Stimulated activated CD8-positive, alpha-beta memory T cell treated with anti-CD3 and anti-CD28 coated beads, Interleukin-4, amount 100 ng/mL, for 48 hours (primary cell): ENCODE results near the gene PCDH9.

Experiments
- DNase-seq: peaks from one replicate; pipeline ENCODE4 v3.0.0-alpha.2; 2020

The PCDH9 gene

DNA sequence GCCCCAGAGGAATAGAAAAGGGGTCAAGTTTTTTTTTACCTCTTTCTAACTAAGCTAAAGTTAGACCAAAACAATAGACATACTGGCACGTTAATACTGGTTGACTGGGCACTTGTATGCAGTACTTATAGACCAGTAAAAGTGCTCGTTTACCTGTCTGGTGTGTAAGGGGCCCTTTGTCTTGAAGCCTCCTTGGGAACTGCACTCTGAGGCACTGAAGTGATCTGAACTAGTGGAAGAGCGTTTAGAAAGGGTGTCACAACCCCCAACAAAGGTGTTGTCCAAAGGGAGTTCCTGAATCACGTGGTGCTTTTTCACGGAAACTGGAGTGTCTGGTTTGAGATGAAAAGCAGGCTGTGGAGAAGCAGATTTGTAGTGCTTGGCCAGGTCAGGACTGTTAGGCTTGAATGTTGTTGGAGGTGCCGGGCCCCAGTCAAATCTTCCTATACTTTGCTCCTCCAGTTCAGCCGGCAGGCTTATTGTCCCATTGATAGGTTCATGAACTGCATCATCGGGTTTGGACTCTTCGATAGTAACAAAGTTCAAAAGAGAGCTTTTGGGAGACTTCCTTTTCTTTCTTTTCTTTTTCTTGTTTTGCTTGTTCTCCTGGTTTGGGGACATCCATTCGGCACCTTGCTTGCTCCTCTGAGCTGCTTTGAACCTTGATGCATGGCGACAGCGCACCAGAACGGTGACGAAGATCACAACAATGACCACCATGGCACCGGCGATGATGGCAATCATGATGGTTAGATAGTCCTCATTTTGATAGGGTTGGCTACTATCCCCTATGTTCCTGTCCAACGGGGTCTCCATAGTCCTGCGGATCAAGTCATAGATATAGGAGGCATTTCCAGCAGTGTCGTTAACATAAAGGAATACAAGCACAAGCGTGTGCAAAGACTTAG is 4.6 kb downstream of the PCDH9 start:
- no peak for DNase-seq

DNA sequence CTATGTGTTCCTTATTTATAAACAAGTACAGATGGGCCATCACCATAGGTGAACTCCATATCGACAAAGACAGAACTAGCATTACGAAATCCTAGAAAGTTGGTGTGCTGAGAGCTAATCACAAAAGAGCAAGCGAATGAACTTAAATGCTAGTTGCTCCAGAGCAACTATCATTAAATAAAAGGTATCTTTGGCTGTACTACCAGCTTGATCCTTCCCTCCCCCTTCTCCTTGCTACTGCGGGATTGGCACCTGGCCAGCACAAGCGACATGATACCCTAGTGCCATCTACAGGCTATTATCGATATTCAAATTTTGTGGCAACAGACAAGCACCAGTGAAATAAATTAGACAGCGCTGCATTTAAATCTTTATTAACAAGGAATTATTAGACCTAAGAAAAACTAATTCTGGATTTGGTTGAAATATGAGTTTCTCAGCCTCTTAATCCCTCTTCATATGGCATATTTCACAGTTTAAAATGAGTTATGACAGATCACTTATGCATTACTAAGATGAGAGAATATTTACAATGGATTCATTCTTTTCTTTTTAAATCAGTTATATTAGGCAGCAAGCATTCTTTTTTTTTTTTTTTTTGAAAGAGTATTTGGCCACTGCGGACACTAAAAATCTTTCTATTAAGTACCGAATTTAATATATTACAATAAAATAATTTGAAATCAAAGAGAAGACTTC is 5.8 kb downstream of the PCDH9 start:
- peak; percentile 58 for DNase-seq

DNA sequence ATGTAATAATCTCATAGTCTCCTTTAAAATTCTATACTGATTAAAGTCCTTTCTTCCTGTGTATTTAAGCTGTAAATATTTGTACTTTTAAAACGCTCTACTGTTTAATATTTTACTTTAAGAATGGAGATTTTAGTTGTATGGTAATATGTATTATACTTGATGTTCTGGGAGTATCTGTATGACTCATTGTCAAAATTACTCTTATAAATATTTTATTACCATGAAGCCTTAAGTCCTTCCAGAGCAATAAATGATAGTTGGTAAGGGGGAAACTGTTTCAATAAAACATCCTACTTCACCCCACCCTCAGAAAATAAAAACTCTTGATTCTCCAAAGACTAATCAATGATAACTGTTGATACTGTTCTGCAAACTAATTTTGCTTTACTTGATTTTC is 6.4 kb downstream of the PCDH9 start:
- DNase-seq = no peak

DNA sequence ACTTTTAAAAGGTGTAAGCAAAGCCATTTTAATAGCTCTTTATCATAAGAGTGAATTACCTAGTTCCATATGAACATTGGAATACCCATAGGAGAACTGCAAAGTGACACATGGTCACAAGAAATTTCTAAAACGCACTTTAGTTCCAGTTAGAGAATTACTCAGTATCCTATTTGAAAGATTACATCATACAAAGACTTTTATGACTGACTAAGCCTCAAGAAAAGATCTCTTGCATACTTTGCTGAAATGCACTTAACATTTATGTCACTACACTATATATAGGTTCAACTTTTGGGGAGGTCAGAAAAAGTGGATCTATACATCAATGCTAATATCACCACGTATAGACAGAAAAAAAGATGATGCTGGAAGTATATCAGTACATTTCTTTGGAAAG is 7.1 kb downstream of the PCDH9 start:
- no peak for DNase-seq

DNA sequence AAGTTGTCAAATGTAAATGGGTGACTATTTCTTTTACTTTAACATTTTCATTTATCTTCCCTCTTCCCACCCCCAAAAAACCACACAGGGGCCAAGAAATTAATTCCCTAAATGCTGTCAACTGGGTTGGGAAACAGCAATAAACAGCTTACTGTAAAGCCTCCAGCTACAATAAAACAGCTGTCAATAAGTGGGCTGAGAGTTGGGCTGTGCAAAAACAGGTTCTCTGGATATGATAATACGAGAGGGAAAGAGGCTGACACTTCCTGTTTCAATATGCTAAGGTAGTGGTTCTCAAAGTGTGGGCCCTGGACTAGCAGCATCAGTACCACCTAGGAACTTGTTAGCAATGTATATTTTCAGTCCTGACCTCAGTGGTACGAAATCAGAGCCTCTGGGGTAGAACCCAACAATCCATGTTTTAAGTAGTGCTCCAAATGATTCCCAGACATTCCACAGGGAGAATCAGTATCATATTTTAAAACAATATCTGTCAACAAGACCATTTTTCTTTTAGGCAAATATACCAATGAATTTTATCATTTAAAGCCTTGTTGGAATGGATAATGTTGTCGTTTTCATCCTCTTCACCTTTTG is 8.4 kb downstream of the PCDH9 start:
- DNase-seq = no peak

DNA sequence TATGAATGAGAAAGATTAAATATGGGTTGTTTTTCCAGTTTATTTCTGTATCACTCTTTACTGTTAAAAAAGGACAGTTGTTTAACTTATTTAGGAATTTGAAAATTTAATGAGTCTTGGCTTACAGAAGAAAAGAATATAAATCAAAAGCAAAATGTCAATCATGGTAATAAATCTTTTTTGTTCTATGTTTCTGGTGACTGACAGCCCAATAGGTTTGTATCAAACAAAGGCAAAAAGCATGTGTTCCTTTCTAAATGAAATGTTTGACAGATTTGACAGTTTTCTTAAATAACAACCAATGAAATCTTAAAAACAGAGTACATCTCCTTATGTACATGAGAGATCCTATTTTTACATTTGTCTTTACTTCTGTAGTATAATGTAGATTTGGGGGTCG is 11.0 kb downstream of the PCDH9 start:
- no peak for DNase-seq

DNA sequence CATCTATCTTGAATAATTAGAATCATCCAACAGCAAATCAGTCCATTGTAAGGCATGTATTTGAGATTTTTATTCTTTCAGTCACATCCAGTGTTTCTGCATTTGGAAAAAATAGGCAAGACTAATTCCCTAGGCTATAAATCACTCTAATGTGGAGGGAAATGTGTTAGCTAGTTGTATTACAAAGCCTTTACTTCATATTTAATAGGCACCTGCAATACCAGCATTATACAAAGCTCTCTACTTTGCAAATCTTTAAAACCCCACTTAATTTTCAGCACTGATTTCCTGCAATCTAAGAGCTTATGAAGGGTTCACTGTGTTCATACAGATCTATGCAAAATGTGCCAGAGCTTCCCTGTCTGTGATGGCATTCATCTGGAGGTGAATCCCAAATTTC is 12.3 kb downstream of the PCDH9 start:
- DNase-seq = no peak

DNA sequence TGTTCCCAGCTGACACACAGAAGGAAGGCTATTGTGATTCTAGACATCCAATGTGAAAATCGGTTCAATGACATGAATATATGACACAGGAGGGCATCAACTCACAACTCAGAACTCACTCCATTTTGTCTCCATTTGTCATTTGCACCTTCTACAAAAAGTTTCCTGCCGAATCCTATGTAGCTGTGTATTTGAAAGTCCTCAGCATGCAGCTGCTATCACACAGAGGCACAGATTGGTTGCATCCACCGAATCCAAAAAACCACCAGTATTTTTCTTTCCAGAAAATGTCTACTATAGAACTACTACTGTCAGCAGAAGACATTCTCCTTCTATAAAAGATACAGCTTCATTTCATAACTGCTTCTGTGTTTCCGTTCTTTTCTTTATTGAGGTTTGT is 13.3 kb downstream of the PCDH9 start:
- no peak for DNase-seq

DNA sequence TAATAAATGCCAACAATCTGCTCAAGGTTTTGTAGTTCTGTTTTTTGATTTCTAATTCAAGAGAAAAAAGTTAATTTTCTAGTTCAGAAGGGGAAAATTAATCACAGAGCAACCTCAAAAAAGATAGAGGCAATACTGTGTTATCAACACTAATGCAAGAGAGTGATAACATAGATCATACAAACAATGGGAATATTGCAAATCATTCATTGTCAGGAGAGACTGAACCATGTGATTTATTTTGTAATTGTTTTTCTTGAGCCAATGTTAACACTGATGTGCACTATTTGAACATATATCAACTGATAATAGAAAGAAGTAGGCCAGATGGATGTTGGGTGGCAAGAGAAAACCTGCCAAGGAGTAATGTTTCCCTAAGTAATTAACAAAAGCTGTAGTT is 19.9 kb downstream of the PCDH9 start:
- DNase-seq = no peak

DNA sequence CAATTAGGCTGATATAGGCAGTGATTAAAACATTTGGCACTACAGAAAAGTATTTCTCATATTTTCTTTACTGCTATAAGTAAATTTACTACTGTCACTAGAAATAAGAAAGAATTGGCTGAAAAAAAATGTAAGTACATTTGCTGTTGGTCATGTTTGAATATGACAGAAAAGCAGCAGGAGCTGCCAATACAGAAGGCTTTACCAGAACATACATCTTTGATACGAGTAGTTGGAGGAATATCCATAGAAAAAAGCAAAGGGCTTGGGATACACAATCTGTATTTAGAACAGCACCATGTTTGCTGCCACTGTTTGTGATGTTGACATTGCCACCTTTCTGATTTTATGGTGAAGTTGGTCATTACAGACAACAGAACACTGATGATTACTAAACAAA is 21.6 kb downstream of the PCDH9 start:
- no peak for DNase-seq

DNA sequence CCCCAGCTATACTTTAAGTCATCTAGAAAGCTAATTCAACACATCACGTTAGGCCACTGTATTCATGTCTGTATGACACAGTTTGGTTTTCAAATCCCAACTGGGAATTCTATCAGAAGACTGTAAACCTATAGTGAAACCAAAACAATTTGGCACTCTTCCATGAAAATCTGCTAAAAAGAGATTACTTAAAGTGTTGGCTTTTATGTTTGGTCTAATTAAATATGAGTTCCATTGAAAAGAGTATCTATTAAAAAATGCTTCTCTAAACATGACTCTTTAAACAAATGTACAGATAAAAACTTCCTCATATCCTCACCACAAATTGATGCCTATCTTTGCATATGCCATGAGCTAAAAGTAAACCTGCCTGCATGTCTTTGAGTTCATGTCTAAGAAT is 25.4 kb downstream of the PCDH9 start:
- DNase-seq = no peak

DNA sequence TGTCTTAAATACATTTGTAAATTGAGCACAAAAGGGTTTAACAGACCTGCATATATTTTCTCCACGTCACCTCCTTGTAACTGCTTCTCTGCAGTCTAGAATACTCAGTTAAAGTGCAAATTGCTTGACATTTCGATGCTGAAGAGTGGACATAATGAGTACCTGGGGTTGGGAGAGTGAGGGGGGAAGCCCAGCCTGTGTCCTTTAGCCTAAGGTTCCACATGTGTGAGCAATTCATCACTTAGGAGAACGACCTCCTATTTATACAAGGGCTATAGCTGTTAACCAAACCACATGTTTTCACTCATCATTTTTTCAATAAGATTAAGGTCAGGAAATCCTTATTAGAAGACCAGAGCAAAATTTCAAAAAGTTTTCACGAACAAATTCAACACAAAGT is 29.5 kb downstream of the PCDH9 start:
- DNase-seq = no peak

DNA sequence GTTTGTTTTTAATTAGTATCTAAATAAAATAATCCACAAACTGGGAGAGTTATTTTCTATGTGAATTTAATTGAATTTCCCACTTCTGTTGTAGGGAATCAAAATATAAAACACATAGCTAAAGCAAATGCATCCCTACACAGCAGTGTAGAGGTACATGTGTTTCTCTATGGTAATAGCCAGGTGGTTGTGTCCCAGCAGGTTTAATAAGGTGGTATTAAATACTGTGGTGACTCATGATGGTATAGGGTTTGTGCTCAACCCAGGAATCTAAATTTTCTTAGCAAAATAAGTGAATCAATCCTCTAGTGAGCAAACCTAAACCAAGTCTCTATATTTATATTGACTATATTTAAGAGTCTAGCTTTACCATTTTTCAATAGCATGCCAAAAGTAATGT is 30.0 kb downstream of the PCDH9 start:
- DNase-seq = no peak

DNA sequence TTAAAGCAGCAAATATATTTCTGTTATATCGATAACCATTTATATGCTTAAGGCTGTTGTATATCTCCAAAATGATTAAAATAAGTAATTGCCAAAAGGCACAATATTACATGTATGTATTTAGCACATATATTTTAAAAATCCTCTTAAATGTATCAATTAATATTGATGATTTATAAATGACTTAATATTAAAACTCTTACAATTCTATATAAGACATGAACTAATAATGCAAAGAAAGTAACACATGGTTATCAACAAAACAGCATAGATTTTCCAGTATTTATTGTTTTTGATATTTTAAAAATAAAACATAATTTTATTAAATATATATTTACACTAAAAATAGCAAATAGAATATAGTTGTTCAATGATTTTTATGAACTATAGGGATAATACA is 32.4 kb downstream of the PCDH9 start:
- DNase-seq = no peak

DNA sequence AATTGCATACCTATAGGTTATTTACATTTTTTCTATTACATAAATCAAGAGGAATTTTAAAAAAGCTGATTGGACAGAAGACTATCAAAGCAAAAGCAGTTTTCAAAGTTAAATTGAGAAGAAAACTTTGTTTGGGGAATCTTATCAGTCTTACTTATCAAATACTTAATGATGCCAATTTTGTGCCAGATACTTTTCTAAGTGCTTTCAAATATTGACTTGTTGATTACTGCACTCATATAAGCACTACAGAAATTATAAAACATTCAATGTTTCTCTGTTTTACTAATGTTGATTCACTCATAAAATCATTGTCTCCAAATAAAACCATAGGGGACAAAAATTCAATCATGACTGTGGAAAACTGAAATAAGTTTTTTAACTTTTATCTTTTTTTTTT is 36.2 kb downstream of the PCDH9 start:
- no peak for DNase-seq

DNA sequence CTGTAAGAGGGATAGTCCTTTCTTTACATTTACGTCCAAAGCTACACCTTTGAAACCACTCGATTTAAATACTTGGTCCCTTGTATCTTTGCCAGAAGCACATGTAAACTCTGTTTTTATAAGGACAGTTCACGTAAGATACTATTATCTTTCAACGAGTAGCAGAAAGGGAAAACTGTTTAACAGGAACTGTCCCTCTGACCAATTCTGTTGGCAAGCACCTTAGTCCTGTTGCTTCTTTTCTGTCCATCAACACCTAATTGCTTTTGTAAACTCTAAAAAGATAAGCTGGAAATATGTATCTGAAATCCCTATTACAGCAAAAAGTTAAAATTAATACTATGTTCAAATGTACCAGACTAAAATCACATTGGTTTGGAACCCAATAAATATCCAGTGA is 37.4 kb downstream of the PCDH9 start:
- DNase-seq = no peak

DNA sequence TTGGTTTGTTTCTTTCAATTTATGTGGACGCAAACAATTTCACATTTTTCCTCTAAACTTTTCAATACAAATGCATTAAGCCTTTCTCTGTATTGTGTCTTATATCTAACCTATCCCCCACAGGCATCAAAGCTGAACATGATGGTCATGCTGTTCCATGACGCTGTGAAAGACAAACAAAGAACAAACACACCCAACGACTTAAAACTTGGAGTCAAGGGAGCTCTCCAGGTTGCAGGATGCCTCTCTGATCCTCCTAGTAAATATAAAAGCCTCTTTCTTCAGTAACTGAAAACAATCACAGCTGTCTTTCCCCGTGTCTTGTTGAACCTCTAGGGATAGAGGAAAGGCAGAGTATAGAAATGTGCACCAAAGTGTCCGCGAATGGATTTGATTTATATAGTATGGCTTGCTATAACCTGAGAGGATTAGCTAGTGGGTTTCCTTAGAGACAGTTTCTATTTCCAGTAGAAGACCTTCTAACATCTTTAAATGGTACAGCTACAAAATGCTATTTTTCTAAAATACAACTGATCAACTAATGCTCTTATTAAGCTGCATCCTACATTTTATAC is 43.1 kb downstream of the PCDH9 start:
- no peak for DNase-seq

DNA sequence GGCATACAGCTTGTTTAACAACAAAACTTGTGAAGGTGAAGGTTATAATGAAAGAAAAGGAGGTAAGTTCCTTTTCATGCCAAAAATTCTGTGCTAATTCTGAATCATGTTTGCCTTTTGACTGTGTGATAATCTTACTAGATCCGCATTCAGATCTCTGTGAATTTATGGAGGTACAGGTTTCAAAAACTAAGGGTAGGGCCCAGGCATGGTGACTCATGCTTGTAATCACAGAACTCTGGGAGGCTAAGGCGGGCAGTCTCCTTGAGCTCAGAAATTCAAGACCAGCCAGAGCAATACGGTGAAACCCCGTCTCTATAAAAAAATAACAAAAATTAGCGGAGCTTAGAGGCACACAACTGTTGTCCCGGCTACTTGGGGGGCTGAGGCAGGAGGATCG is 45.9 kb downstream of the PCDH9 start:
- no peak for DNase-seq

DNA sequence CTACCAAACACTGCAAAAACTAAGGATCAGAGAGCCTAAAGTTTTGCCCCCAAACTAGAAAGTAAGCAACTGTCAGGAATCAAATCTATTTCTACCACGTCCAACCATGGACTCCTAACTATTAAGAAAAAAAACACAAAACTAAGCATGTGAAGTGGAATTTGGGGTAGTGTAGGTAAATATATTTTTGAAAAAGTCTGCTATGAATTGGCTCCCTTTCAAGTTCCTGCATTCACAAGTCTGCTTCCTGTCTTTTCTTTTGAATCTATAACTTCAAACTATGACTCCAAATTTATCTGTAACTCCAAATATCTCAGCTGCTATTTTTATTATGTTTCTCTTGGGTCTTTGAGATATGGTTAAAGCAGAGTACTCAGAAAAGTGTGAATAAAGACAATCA is 47.0 kb downstream of the PCDH9 start:
- DNase-seq = no peak

DNA sequence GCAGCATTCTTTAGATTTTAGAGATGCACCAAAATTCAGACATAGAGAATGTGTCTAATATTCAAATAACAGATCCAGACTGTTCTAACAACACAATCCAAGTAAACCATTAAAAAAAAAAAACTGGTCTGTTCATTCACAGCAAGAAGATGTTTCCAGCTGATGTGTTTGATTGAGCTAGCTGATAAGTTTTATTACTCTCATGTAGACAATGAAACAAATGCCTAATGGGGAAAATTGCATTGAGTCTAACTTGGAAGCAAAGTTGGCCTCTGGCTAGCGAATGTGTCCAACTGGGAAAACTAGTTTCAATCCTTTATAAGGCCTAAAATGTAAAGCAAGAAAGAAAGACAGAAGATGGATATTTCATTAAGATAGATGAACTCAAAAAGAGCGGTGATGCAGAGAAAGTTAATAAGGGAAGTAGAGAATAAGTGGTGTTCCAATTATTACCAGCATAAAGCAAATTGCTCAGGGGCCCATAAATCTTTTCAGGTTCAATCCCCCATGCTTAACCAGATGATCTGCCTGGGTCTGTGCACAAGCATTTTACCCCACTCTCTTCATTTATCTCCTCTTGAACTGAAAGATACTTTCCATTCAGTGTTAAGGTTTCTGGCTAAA is 54.2 kb downstream of the PCDH9 start:
- DNase-seq = no peak

DNA sequence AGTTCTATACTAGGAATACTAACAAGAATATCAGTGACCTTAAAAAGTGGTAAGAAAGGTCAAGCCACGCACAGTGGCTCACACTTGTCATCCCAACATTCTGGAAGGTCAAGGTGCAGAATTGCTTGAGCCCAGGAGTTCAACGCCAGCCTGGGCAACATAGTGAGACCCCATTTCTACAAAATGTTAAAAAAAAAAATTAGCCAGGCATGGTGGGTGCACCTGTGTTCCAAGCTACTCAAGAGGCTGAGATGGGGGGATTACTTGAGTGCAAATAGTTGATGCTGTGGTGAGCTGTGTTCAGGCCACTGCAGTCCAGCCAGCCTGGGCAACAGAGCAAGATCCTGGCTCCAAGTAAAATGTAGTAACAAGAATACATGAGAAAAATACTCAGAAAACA is 61.8 kb downstream of the PCDH9 start:
- DNase-seq = no peak

DNA sequence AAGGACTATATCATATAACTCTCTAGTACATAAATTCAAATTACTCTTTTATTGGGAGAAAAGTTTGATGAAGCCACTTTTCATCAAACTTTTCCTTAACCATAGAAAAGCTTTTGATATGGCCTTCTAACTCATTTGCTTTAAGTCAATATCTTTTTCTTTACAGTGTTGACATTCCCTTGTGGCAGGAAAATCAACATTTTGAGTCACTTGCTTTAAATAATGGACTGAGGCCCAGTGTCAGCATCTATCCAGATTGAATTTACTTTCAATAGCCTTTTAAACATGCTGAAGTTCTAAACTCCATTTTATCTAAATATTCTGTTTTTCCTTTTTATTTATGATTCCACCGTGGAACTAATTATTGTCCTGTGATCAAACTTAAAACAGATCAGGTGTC is 62.7 kb downstream of the PCDH9 start:
- no peak for DNase-seq

DNA sequence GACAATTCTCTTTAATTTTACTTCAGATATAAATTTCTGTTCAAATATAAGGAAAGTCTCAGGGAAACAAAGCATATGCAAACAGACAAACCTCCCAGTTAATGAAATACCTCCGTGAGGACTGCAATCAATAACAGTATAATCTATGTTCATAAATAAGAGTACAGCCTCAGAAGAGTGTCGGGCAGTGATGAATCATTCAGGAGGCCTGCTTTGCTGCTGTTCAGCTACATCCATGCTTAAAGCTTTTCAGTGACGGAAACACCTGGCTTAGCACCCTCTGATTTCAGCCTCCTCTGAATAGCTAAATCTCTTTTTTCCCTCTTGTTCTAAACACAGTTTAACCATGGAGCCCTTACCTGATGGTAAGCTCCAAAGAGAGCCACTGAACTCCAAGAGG is 69.0 kb downstream of the PCDH9 start:
- no peak for DNase-seq
